Peyer's patch (tissue), 4 donors: ENCODE results near the gene PCYOX1L.

Source experiments
- POLR2A ChIP-seq, 2 donors: fragments of 450-650 bp; IDR thresholded peaks; one replicate each; pipeline ENCODE4 v1.5.1; 2017; ENCODE audit warnings: antibody characterized with exemption in 2 of 2, mild to moderate bottlenecking in 2 of 2, moderate library complexity in 2 of 2
- TF ChIP-seq, protein P1 (sequence below), 6 experiments: fragments of 450-650 bp in 4 of 6; fragments of 200-600 bp in 2 of 6; sonication (generic) in 1 of 6; IDR thresholded peaks; one replicate each; pipeline ENCODE4 v1.5.1; 2017 to 2019; ENCODE audit warnings: antibody characterized with exemption in 6 of 6, mild to moderate bottlenecking in 3 of 6, moderate library complexity in 1 of 6

DNA sequence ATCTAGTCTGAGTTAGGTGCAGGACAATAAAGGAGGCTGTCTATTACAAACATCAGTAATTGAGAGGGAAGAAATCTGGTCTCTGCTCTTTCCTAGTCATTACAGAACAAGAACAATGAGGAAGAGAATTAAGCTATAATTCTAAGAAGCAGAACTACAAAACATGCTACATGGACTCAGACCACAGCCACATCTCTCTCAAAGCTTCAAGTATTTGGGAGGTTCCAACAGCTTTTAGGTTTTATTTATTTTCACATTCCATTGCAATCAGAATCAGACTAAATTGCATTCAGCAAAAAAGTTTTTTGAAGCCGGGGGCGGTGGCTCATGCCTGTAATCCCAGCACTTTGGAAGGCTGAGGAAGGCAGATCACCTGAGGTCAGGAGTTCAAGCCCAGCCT lies 13.7 kb upstream of the PCYOX1L start:
- TF ChIP-seq, protein P1, sequence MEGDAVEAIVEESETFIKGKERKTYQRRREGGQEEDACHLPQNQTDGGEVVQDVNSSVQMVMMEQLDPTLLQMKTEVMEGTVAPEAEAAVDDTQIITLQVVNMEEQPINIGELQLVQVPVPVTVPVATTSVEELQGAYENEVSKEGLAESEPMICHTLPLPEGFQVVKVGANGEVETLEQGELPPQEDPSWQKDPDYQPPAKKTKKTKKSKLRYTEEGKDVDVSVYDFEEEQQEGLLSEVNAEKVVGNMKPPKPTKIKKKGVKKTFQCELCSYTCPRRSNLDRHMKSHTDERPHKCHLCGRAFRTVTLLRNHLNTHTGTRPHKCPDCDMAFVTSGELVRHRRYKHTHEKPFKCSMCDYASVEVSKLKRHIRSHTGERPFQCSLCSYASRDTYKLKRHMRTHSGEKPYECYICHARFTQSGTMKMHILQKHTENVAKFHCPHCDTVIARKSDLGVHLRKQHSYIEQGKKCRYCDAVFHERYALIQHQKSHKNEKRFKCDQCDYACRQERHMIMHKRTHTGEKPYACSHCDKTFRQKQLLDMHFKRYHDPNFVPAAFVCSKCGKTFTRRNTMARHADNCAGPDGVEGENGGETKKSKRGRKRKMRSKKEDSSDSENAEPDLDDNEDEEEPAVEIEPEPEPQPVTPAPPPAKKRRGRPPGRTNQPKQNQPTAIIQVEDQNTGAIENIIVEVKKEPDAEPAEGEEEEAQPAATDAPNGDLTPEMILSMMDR (IDR thresholded peaks at IDR 0.05): no peak
- no peak for TF ChIP-seq POLR2A (IDR thresholded peaks at IDR 0.05)
